GM19468 (cell line): Measurements from ENCODE around the gene TMPRSS5.
"Not testable (repeated sequence)": the region's sequence is repeated elsewhere in the genome, so short reads cannot be mapped to it uniquely, and the experiment has no call there.

Source experiments
- ATAC-seq: cut with Tn5 transposase; IDR thresholded peaks from one replicate; pipeline ENCODE4 v1.9.1; 2021; ENCODE audit warnings: mild to moderate bottlenecking, moderate library complexity, moderate number of reproducible peaks; ENCODE audit not compliant: unreplicated experiment; ENCODE audit errors: extremely low read depth

Gene TMPRSS5

GRCh38 chr11:113671914-113672313 lies 34.2 kb downstream of the TMPRSS5 start:
- ATAC-seq, result not testable (repeated sequence)

DNA sequence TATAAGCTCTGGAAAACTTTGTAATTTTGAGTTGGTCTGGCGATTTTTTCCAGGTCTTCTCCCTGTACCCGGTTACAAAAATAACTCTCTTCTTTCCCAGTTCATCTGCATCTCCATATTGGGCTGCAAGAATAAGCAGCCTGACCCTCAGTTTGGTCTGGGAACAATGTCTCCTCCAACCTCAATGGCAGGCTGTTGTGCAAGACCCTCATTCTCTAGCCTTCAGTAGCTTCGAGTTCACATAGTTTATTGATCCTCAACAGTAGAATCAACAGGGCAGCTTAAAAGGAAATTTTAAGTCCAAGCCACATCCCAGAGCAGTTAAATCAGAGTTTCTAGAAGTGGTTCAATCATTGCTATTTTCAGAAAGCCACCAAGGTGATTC lies 35.3 kb downstream of the TMPRSS5 start:
- no peak for ATAC-seq

DNA sequence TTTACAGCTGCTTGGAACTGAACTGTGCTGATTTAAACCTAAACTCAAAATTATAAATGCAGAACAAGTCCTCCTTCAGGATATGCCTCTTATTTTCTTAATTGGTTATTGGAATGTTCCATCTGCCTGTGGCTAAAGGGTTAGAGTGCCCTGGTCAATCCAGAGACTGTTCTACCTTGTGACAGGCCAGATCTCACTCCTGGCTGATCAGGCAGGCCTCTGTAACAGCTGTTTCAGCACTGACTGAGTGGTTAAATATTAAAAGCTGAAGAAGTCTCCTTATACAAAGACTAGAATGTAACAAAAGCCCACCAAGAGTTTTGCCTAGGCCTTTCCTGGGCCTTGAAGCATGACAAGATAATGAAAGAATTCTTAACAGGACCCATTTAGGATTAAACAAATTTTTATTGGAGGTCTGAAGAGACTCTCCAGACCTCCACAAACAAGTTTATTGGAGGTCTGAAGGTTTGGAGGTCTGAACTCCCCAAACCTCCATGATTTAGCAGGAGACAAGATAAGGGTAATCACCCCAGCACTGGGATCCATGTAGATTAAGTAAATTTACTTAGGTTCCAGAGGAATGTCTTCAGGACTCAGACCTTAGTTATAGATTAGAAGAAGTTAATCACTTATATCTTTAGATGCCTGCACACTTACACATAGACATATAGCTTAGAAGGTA lies 35.8 kb downstream of the TMPRSS5 start:
- no peak for ATAC-seq

- no peak for ATAC-seq
Measured at GRCh38 chr11:113668255-113668654, 37.9 kb downstream of the TMPRSS5 start.

GRCh38 chr11:113667801-113668200 lies 38.3 kb downstream of the TMPRSS5 start:
- ATAC-seq, result no peak

- no peak for ATAC-seq
Measured at GRCh38 chr11:113666584-113666983, 39.5 kb downstream of the TMPRSS5 start.

GRCh38 chr11:113664981-113665710 lies 41.0 kb downstream of the TMPRSS5 start:
- ATAC-seq, result no peak

- ATAC-seq, result no peak
Measured at GRCh38 chr11:113664069-113664980, 41.8 kb downstream of the TMPRSS5 start.

GRCh38 chr11:113663567-113663966 lies 42.5 kb downstream of the TMPRSS5 start:
- no peak for ATAC-seq

- ATAC-seq, result no peak
Measured at GRCh38 chr11:113655771-113656170, 50.3 kb downstream of the TMPRSS5 start.

- ATAC-seq, result no peak
Measured at GRCh38 chr11:113651023-113651422, 55.1 kb downstream of the TMPRSS5 start.

DNA sequence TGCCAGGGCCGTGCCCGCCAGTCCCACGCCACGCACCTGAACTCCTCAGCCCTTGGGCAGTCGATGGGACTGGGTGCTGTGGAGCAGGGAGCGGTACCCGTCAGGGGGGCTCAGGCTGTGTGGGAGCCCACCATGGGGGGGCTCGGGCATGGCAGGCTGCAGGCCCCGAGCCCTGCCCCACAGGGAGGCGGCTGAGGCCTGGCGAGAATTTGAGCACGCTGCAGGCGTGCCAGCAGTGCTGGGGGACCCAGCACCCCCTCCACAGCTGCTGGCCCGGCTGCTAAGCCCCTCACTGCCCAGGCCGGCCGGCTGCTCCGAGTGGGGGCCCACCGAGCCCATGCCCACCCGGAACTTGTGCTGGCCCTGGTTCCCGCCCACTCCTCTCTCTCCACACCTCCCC lies 56.8 kb downstream of the TMPRSS5 start:
- no peak for ATAC-seq

GRCh38 chr11:113647856-113648255 lies 58.3 kb downstream of the TMPRSS5 start:
- ATAC-seq, result no peak

- ATAC-seq, result no peak
Measured at GRCh38 chr11:113647108-113647507, 59.0 kb downstream of the TMPRSS5 start.

GRCh38 chr11:113645593-113646349 lies 60.3 kb downstream of the TMPRSS5 start:
- ATAC-seq, result no peak

DNA sequence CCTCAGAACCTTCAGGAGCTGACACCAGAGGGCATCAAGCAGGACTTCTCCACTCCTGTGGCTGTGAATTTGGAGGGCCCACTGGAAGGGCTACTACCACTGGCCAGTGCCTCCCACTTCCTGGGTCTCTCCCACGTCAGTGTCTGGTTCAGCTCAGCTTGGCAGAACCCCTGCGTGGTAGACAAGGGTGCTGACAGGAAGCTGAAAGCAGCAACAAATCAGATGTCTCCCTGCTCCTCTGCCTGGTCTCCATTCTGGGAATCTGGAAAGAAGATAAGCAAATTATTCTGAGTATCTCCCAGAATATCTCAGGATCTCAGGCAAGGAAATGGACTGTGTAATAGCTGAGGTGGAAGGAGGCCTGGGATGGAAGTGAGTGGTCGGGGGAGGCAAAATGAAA lies 61.5 kb downstream of the TMPRSS5 start:
- no peak for ATAC-seq

GRCh38 chr11:113643701-113644100 lies 62.4 kb downstream of the TMPRSS5 start:
- no peak for ATAC-seq

DNA sequence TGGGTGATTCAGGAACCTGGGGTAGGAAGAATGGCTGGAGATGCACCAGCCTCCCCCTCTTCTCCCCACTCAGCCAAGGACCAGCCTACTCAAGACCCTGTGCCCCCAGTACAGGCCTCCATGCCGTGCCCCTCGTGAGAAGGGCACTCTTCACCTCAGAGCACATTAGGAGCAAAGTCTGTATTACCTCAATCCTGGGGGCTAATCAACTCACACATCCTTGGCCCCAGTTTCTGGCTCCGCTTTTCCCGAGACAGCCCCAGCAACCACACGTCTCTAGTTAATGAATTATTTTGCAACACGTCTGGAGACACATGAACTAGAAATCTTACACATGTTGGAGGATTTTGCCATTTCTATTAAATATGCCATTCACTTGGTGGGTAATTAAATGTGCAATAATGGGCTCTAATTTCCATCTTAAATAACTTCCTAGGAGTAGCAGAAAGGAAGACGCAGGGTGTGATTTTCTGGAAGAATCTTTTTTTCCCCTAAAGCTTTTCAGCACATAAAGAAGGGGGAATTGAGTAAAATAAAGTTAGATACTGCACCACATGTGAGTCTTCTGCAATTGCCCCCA lies 63.0 kb downstream of the TMPRSS5 start:
- no peak for ATAC-seq

GRCh38 chr11:113642090-113642489 lies 64.0 kb downstream of the TMPRSS5 start:
- no peak for ATAC-seq

GRCh38 chr11:113638376-113638775 lies 67.7 kb downstream of the TMPRSS5 start:
- no peak for ATAC-seq
